Caco-2 (cell line): ENCODE measurements around the gene MCAT. TPM values are rescaled to one million over a fixed set of nuclear protein-coding genes. Genes with fewer than 3 reads are reported as not detected.

Experiments
- BruUV-seq: library from RNA; stranded (reverse); fragments of 400-500 nt; replicated peaks from 2 replicates; lab custom pipeline; 2021; lab: Mats Ljungman, UMichigan
- CTCF ChIA-PET: fragments of 300-600 bp; sonication (Branson Sonifier 250); formaldehyde crosslinking; loops from one replicate; lab custom pipeline; 2022; ENCODE audit warnings: antibody characterized with exemption; lab: Charles Lee
- POLR2A ChIA-PET: fragments of 300-600 bp; sonication (Branson Sonifier 250); formaldehyde crosslinking; loops from one replicate; lab custom pipeline; 2022; ENCODE audit warnings: antibody characterized with exemption; lab: Charles Lee
- DNase-seq, 2 experiments: peaks; one replicate each; pipeline versions ENCODE4 v3.0.0 to v3.0.0-alpha.2; 2020 to 2022
- H3K27me3 ChIP-seq: replicated peaks from 2 replicates; pipeline ENCODE4 v1.6.0; 2011; ENCODE audit warnings: low read length; ENCODE audit not compliant: control insufficient read depth, insufficient read depth
- H3K36me3 ChIP-seq: 2 replicates; pipeline ENCODE4 v1.5.1; 2011; ENCODE audit warnings: low read length; ENCODE audit not compliant: control insufficient read depth, insufficient read depth
- H3K4me1 ChIP-seq: fragments of 250-450 bp; sonication (Bioruptor Pico); 2 replicates; pipeline ENCODE4 v1.5.1; 2020; ENCODE audit warnings: mild to moderate bottlenecking
- H3K4me3 ChIP-seq: 2 replicates; pipeline ENCODE4 v1.5.1; 2011; ENCODE audit warnings: low read depth, mild to moderate bottlenecking, control low read depth, low read length
- H3K9me3 ChIP-seq: fragments of 250-450 bp; sonication (Bioruptor Pico); 2 replicates; pipeline ENCODE4 v1.5.1; 2020; ENCODE audit warnings: mild to moderate bottlenecking, moderate library complexity
- H3K27ac Mint-ChIP-seq: one replicate; pipeline ENCODE4 v1.8.0; 2022; ENCODE audit warnings: mixed read lengths; ENCODE audit not compliant: unreplicated experiment
- H3K27me3 Mint-ChIP-seq: one replicate; pipeline ENCODE4 v1.8.0; 2022; ENCODE audit warnings: mixed read lengths; ENCODE audit not compliant: insufficient read depth, unreplicated experiment
- H3K36me3 Mint-ChIP-seq: one replicate; pipeline ENCODE4 v1.8.0; 2022; ENCODE audit warnings: mild to moderate bottlenecking, mixed read lengths; ENCODE audit not compliant: insufficient read depth, unreplicated experiment
- H3K4me1 Mint-ChIP-seq: one replicate; pipeline ENCODE4 v1.8.0; 2022; ENCODE audit warnings: low read depth, mixed read lengths; ENCODE audit not compliant: unreplicated experiment
- H3K4me3 Mint-ChIP-seq: one replicate; pipeline ENCODE4 v1.8.0; 2022; ENCODE audit warnings: mild to moderate bottlenecking, moderate library complexity, mixed read lengths; ENCODE audit not compliant: unreplicated experiment
- H3K9me3 Mint-ChIP-seq: one replicate; pipeline ENCODE4 v1.8.0; 2022; ENCODE audit warnings: mixed read lengths; ENCODE audit not compliant: unreplicated experiment
- intact Hi-C: fragments of 100-400 bp; cut with micrococcal nuclease; formaldehyde crosslinking; loops from one replicate; pipeline ENCODE4 v1.10.0; 2022; ENCODE audit not compliant: unreplicated experiment
- total RNA-seq: library from RNA; stranded (reverse); gene quantifications from 2 replicates; pipeline ENCODE4 v1.2.3, GENCODE V29; 2022
- TF ChIP-seq, protein P1 (sequence below), 2 experiments: fragments of 200-600 bp in 1 of 2; IDR thresholded peaks; 1 replicate in 1 of 2; 2 replicates in 1 of 2; pipeline versions ENCODE4 v1.5.1 to v1.8.0; 2011 to 2022; ENCODE audit warnings: antibody characterized with exemption in 1 of 2, control low read depth in 1 of 2, inconsistent platforms in 1 of 2, low read depth in 1 of 2, low read length in 1 of 2, mild to moderate bottlenecking in 1 of 2, moderate library complexity in 1 of 2; ENCODE audit not compliant: insufficient read depth in 1 of 2, severe bottlenecking in 1 of 2, unreplicated experiment in 1 of 2

MCAT gene
- total RNA-seq, 1 experiment from 2014 or later = 23.5 TPM

DNA sequence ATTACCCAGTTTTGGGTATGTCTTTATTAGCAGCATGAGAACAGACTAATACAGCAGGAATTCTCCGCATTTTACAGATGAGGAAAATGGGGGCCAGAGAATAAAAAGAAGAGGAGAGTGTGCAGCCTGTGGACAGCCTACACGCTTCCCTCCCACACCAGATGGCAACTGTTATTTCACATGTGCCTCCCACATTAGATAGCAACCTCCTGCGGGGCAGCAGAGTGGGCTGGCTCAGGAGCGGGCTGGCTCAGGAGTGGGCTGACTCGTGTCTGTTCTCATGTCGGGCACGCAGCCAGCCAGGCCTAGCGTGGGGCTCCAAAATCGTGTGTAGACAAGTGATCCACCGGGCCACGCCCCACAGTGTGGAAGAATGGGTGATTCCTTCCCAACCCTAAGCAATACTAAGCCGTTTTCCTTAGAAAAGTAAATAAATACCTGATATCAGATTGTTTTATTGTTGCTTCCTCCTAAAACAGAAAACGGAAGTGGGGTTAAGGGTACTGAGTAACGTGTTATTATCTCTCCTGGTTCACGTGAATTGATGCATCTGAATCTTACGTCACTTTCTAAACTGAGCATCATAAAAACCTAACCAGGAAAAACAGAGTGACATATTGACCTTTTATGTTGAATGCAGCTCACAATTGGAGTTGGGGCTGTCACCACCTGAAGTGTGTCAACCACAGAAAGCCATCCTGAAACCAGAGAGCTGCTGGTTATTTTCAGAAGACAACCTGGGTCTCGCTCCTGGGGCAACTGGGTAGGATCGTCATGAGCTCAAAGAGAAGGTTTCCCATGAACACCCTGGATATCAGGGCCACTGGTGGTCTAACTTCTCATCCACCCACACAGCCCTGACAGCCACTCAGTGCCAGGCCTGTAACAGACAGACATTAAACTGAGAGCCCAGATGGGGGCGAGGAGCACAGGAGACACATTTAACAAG is 57.3 kb downstream of the MCAT start:
- Mint-ChIP-seq H3K36me3 (no peaks in the 10 kb centered on the region), H3K27ac (no peak overlapping the region), H3K4me3 (no peak overlapping the region), H3K27me3 (no peaks in the 10 kb centered on the region), H3K4me1 (no peaks in the 10 kb centered on the region), H3K9me3 (no peaks in the 10 kb centered on the region)
- intact Hi-C loops = no loop called here
- no peak overlapping the region for H3K4me3 ChIP-seq
- no peaks in the 10 kb centered on the region for H3K36me3 ChIP-seq
- no TSS peak for BruUV-seq
- TF ChIP-seq, protein P1, sequence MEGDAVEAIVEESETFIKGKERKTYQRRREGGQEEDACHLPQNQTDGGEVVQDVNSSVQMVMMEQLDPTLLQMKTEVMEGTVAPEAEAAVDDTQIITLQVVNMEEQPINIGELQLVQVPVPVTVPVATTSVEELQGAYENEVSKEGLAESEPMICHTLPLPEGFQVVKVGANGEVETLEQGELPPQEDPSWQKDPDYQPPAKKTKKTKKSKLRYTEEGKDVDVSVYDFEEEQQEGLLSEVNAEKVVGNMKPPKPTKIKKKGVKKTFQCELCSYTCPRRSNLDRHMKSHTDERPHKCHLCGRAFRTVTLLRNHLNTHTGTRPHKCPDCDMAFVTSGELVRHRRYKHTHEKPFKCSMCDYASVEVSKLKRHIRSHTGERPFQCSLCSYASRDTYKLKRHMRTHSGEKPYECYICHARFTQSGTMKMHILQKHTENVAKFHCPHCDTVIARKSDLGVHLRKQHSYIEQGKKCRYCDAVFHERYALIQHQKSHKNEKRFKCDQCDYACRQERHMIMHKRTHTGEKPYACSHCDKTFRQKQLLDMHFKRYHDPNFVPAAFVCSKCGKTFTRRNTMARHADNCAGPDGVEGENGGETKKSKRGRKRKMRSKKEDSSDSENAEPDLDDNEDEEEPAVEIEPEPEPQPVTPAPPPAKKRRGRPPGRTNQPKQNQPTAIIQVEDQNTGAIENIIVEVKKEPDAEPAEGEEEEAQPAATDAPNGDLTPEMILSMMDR (IDR thresholded peaks at IDR 0.05; ENCODE audit: insufficient read depth in 1 of 2, low read depth in 1 of 2, low read length in 1 of 2, severe bottlenecking in 1 of 2, unreplicated experiment in 1 of 2) = no peak
- H3K9me3 ChIP-seq = no peaks in the 10 kb centered on the region
- DNase-seq = no peak
- H3K4me1 ChIP-seq = no peaks in the 10 kb centered on the region
- POLR2A ChIA-PET = no interaction called here
- CTCF ChIA-PET = no interaction called here
- no peaks in the 10 kb centered on the region for H3K27me3 ChIP-seq

Other genes with a start within 250 kb of the MCAT start
- 122 and 126 TPM in 2 replicates for gene PACSIN2, start 128.2 kb downstream of the MCAT start, total RNA-seq
- gene TTLL1, start 54.0 kb downstream of the MCAT start, total RNA-seq = 4.1 and 4.4 TPM in 2 replicates
- 13.3 and 17.6 TPM in 2 replicates for gene BIK, start 32.6 kb downstream of the MCAT start, total RNA-seq
- gene TSPO, start 8.2 kb upstream of the MCAT start, total RNA-seq = 44.6 and 50.1 TPM in 2 replicates
- gene TTLL12, start 43.7 kb upstream of the MCAT start, total RNA-seq = 46.4 and 52.5 TPM in 2 replicates
- gene SCUBE1, start 200.0 kb upstream of the MCAT start, total RNA-seq = not detected in 2 replicates